ENCODE measurements around the gene MSMO1. TPM values are rescaled to one million over a fixed set of nuclear protein-coding genes. Genes with fewer than 3 reads are reported as not detected.

MSMO1 gene
- total RNA-seq, 3 donors from 2014 or later: 41.1 to 123 (median 117) TPM

DNA sequence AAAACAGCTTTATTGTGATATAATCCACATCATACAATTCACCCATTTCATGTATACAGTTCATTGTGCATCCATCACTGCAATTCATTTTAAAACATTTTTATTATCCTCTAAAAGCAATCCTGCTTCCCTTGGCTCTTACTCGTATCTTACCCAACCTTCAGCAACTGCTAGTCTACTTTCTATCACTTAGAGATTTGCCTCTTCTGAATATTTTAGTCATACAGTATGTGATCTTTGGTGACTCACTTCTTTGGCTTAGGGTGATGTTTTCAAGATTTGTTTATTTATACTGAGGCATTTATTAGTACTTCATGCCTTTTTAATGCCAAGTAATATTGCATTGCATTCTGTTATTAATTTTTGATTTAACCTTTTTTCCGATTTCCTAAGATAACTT lies 15.0 kb upstream of the MSMO1 start:
- H3K4me3 ChIP-seq: no peak overlapping the region
- DNase-seq: no peak
- no peaks in the 10 kb centered on the region for H3K9me3 ChIP-seq
- TF ChIP-seq, protein P1, sequence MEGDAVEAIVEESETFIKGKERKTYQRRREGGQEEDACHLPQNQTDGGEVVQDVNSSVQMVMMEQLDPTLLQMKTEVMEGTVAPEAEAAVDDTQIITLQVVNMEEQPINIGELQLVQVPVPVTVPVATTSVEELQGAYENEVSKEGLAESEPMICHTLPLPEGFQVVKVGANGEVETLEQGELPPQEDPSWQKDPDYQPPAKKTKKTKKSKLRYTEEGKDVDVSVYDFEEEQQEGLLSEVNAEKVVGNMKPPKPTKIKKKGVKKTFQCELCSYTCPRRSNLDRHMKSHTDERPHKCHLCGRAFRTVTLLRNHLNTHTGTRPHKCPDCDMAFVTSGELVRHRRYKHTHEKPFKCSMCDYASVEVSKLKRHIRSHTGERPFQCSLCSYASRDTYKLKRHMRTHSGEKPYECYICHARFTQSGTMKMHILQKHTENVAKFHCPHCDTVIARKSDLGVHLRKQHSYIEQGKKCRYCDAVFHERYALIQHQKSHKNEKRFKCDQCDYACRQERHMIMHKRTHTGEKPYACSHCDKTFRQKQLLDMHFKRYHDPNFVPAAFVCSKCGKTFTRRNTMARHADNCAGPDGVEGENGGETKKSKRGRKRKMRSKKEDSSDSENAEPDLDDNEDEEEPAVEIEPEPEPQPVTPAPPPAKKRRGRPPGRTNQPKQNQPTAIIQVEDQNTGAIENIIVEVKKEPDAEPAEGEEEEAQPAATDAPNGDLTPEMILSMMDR (IDR thresholded peaks at IDR 0.05): no peak
- H3K36me3 ChIP-seq (ENCODE audit: low read depth): no peaks in the 10 kb centered on the region
- intact Hi-C loops (cut with DNase I, micrococcal nuclease): no loop called here
- ATAC-seq: no peak
- H3K4me1 ChIP-seq (ENCODE audit: low read depth): no peaks in the 10 kb centered on the region

DNA sequence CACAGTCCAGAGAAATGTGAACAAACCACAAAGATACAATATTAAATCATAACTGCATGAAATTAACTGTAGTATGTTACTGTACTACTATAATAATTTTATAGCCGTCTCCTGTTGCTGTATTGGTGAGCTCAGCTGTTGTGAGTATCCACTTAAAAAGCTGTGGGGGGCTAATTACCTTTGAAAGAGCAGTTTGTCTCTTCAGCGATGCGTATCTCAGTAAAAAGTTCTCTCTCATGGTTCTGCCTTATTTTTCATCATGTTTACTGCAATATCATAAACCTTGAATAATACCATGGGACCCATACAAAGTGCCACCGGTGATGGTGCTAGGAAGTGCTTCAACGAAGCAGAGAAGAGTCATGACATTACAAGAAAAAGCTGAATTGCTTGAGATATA lies 8.4 kb upstream of the MSMO1 start:
- intact Hi-C loops (cut with DNase I, micrococcal nuclease): no loop called here
- TF ChIP-seq, protein P1 (IDR thresholded peaks at IDR 0.05): no peak
- ATAC-seq (no peak), DNase-seq (no peak)
- Histone ChIP-seq H3K4me1 (ENCODE audit: low read depth) (no peaks in the 10 kb centered on the region), H3K4me3 (no peak overlapping the region), H3K36me3 (ENCODE audit: low read depth) (no peaks in the 10 kb centered on the region), H3K9me3 (no peaks in the 10 kb centered on the region)

DNA sequence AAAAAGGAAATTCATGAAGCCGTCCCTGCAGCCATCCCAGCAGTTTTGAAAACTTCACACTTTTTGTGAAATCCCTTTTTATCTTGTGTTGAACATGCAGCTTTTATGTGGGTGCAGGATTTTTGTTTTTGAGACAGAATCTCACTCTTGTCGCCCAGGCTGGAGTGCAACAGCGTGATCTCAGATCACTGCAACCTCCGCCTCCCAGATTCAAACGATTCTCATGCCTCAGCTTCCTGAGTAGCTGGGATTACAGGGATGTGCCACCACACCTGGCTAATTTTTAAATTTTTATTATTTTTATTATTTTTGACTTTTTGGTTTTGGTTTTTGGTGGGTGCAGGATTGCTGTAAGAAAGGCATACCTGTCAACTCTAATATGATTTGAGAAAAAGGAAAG lies 8.0 kb upstream of the MSMO1 start:
- TF ChIP-seq, protein P1 (IDR thresholded peaks at IDR 0.05): no peak
- no peak for ATAC-seq
- H3K9me3 ChIP-seq: no peaks in the 10 kb centered on the region
- no peaks in the 10 kb centered on the region for H3K36me3 ChIP-seq (ENCODE audit: low read depth)
- intact Hi-C loops (cut with DNase I, micrococcal nuclease): no loop called here
- H3K4me1 ChIP-seq (ENCODE audit: low read depth): no peaks in the 10 kb centered on the region
- no peak overlapping the region for H3K4me3 ChIP-seq
- no peak for DNase-seq

DNA sequence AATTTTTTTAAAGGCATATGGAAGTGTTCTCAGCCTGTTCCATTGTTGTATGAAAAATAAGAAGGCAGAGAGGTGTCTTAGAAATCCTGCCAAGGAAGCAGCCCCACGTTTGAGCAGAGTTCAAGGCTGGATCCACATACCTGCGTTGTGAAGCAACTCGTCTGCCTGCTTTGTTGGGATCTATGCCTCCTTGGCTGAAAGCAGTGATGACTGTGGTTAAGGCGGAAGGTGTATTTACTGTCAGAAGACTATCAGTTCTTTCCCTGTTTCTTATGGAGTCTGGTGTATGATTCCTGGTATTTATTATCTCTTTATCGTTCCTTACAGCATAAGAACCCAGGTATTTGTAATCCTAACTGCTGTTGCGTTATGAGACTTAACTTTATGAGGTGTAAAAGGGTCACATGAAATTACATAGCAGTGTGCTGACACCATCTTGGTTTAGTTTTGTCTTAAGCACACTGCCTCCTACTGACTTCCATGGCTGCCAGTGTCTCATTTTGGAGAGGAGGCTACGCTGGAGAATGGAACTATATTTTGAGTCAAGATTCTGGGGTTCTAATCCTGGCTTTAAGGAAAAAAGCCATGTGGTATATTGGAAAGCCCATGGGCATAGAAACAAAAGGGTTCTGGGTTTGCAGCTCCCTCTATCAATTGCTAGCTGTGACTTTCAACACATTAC lies 3.1 kb upstream of the MSMO1 start:
- Histone ChIP-seq H3K4me3 (no peak overlapping the region), H3K9me3 (no peaks in the 10 kb centered on the region), H3K4me1 (ENCODE audit: low read depth) (peaks cover 4% of the 10 kb centered on the region), H3K36me3 (ENCODE audit: low read depth) (no peaks in the 10 kb centered on the region)
- ATAC-seq (no peak), DNase-seq (no peak)
- TF ChIP-seq, protein P1 (IDR thresholded peaks at IDR 0.05): no peak
- intact Hi-C loops (cut with DNase I, micrococcal nuclease): no loop called here

DNA sequence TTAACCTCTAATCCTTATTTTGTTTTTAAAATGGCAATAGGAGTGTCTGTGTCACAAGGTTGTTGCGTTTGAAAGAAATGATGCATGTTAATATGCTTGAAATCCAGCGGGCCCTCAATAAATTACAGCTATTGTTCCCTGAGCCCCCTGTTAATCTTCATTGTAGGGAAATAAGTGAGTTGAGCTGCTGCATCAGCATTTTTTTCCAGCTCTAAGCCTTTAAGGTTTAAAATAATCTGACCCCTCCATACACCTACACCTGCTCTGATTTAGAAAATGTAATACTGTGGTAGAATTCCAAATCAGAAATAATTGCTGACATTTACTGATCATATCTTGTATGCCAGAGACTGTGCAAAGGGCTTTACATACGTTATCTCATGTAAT lies 2.6 kb upstream of the MSMO1 start:
- intact Hi-C loops (cut with DNase I, micrococcal nuclease): no loop called here
- TF ChIP-seq, protein P1 (IDR thresholded peaks at IDR 0.05): no peak
- ATAC-seq (no peak), DNase-seq (no peak)
- H3K36me3 ChIP-seq (ENCODE audit: low read depth): no peaks in the 10 kb centered on the region
- H3K4me3 ChIP-seq: no peak overlapping the region
- H3K9me3 ChIP-seq: no peaks in the 10 kb centered on the region
- peaks cover 4% of the 10 kb centered on the region for H3K4me1 ChIP-seq (ENCODE audit: low read depth)

Measured in mucosa of descending colon (tissue), 3 donors.